HepG2 (cell line): ENCODE measurements around the gene IL36A.

Experiments
- ATF6 ChIP-seq: sonication (generic); formaldehyde crosslinking; conservative IDR thresholded peaks from 2 replicates; pipeline ENCODE4 v1.4.0; 2020; ENCODE audit warnings: missing genetic modification reagents
- CTCF ChIP-seq: sonication (generic); formaldehyde crosslinking; IDR thresholded peaks from 2 replicates; pipeline ENCODE4 v1.5.0; 2020; ENCODE audit warnings: mild to moderate bottlenecking, missing genetic modification reagents, moderate library complexity
- ETS1 ChIP-seq: sonication (generic); formaldehyde crosslinking; IDR thresholded peaks from 2 replicates; pipeline ENCODE4 v1.4.0; 2020; ENCODE audit warnings: missing genetic modification reagents
- MZF1 ChIP-seq: sonication (generic); formaldehyde crosslinking; IDR thresholded peaks from 2 replicates; pipeline ENCODE4 v1.8.1; 2023; ENCODE audit warnings: mild to moderate bottlenecking, missing genetic modification reagents, borderline replicate concordance
- POLR2AphosphoS5 ChIP-seq: IDR thresholded peaks from 2 replicates; pipeline ENCODE4 v1.6.1; 2012; ENCODE audit warnings: low read depth, low read length
- PRPF4 ChIP-seq: fragments of 200-400 bp; formaldehyde crosslinking; IDR thresholded peaks from 2 replicates; pipeline ENCODE4 v1.6.1; 2016; ENCODE audit warnings: low read length, low read depth; ENCODE audit not compliant: poor library complexity, severe bottlenecking
- RNF2 ChIP-seq: fragments of 450-650 bp; conservative IDR thresholded peaks from 2 replicates; pipeline ENCODE4 v1.6.1; 2016; ENCODE audit warnings: low read depth
- TARDBP ChIP-seq: sonication (generic); formaldehyde crosslinking; IDR thresholded peaks from 2 replicates; pipeline ENCODE4 v1.8.0; 2022; ENCODE audit warnings: mild to moderate bottlenecking, missing genetic modification reagents
- ZNF160 ChIP-seq: sonication (generic); formaldehyde crosslinking; IDR thresholded peaks from 2 replicates; pipeline ENCODE4 v1.8.0; 2022; ENCODE audit warnings: mild to moderate bottlenecking, inconsistent platforms, missing genetic modification reagents
- ZNF263 ChIP-seq: sonication (generic); formaldehyde crosslinking; IDR thresholded peaks from 2 replicates; pipeline ENCODE4 v1.4.0; 2020; ENCODE audit warnings: missing genetic modification reagents
- ZNF878 ChIP-seq: sonication (generic); formaldehyde crosslinking; IDR thresholded peaks from 2 replicates; pipeline ENCODE4 v1.8.1; 2023; ENCODE audit warnings: mild to moderate bottlenecking, missing genetic modification reagents, moderate library complexity

- no peak for TF ChIP-seq ZNF160 (CRISPR knock-in tag)
- TF ChIP-seq POLR2AphosphoS5: no peak
- TF ChIP-seq ETS1 (CRISPR knock-in tag): no peak
- TF ChIP-seq ZNF878 (CRISPR knock-in tag): no peak
- TF ChIP-seq TARDBP (CRISPR knock-in tag): no peak
- TF ChIP-seq ATF6 (CRISPR knock-in tag): no peak
- no peak for TF ChIP-seq RNF2
- no peak for TF ChIP-seq PRPF4
- TF ChIP-seq MZF1 (CRISPR knock-in tag): no peak
- TF ChIP-seq CTCF: no peak
- TF ChIP-seq ZNF263 (CRISPR knock-in tag): no peak
These were observed 4.4 kb downstream of the IL36A start for GRCh38 chr2:113009622-113010021.
